Measurements from ENCODE around the gene CARD9.

Gene CARD9

DNA sequence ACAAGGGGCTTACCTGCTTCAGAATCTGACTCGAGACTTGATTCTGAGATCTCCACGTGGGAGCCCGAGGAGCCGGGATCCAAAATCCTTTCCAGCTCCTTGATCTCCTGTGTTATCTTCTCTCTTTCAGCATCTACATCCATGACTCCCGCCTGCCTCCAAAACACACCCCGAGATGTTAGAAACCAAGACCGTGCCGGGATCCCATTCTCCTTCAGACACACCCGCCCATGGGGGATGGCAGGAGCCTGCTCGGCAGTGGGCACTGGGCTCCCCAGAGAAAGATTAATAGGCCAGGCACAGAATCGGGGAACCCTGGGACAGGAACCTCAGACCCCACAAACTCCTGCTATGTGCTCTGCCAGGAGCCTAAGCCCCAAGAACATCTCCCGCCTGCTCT is 24.8 kb upstream of the CARD9 start:
- Histone ChIP-seq H2BK5ac (ENCODE audit: low read depth, low read length, poor library complexity, severe bottlenecking) (no peak overlapping the region), H3K79me1 (replicated peaks; ENCODE audit: low read length, poor library complexity, severe bottlenecking) (peaks cover 41% of the 10 kb centered on the region), H3K27ac (ENCODE audit: low read length, poor library complexity, severe bottlenecking) (no peak overlapping the region), H3K14ac (ENCODE audit: low read length in 2 of 2) (no peak overlapping the region), H2BK15ac (ENCODE audit: low read depth, poor library complexity, severe bottlenecking) (no peak overlapping the region), H3K4me2 (ENCODE audit: low read length, poor library complexity, severe bottlenecking) (no peak overlapping the region), H4K8ac (ENCODE audit: low read length) (no peak overlapping the region), H2BK120ac (ENCODE audit: low read depth, low read length) (no peak overlapping the region), H3K36me3 (ENCODE audit: control insufficient read depth in 1 of 2, insufficient read depth in 2 of 2, low read depth in 1 of 2, low read length in 2 of 2) (peaks cover 53 to 72% of the 10 kb centered on the region in 2 experiments), H3K9me3 (ENCODE audit: control insufficient read depth, low read length) (no peaks in the 10 kb centered on the region), H3K4me3 (ENCODE audit: insufficient read depth in 1 of 2, low read depth in 1 of 2, low read length in 2 of 2) (peak overlapping the region in 1 of 2 experiments; percentile 96), H3K4ac (ENCODE audit: low read depth in 1 of 2, low read length in 2 of 2) (no peak overlapping the region), H2BK12ac (ENCODE audit: low read length in 2 of 2) (no peak overlapping the region), H3K9ac (ENCODE audit: low read length) (peak overlapping the region; percentile 93), H3K27me3 (ENCODE audit: control insufficient read depth in 1 of 2, insufficient read depth in 1 of 2, low read length in 2 of 2) (no peaks in the 10 kb centered on the region), H2AFZ (ENCODE audit: low read depth, low read length) (no peak overlapping the region), H2AK5ac (ENCODE audit: low read length, severe bottlenecking) (no peak overlapping the region), H3K23ac (ENCODE audit: low read length in 2 of 2) (no peak overlapping the region), H3K4me1 (ENCODE audit: control insufficient read depth, insufficient read depth, low read depth, low read length) (peaks cover 18% of the 10 kb centered on the region), H3K18ac (ENCODE audit: low read depth in 1 of 2, low read length in 2 of 2) (no peak overlapping the region), H4K91ac (ENCODE audit: low read length) (no peak overlapping the region)
- 97% methylated on average over 12 of the region's 12 CpGs for WGBS
- DNase-seq = no peak

DNA sequence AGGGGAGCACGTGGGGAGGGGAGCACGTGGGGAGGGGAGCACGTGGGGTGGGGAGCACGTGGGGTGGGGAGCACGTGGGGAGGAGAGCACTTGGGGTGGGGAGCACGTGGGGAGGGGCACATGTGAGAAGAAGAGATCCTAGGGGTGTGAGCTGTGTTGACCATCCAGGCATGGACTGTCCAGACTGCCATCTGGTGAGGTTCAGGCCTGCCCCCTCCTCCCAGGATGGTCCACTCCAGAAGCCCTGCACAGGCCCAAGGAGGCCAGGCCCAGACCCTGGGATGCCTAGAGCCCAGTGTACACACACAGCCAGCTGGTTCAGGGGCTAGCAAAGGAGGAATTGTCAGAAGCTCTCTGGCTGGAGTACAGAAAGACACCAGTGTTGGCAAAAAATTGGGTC is 24.2 kb upstream of the CARD9 start:
- WGBS = 87% methylated on average over 3 of the region's 6 CpGs

DNA sequence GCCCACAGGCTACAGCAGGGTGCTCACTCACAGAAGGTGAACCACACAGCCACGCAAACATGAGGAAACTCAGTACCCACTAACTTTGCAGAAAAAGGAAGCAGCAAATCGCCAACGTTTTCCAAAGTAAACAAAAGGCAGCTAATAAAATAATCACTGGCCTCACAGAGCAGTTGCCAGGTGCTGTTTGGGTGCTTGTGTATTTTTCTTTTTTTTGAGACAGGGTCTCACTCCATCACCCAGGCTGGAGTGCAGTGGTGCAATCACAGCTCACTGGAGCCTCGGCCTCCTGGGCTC is 22.7 kb upstream of the CARD9 start:
- H3K27me3 ChIP-seq (ENCODE audit: control insufficient read depth in 1 of 2, insufficient read depth in 1 of 2, low read length in 2 of 2) = no peaks in the 10 kb centered on the region
- H2AK5ac ChIP-seq (ENCODE audit: low read length, severe bottlenecking) = no peak overlapping the region
- no peak overlapping the region for H3K9ac ChIP-seq (ENCODE audit: low read length)
- peaks cover 18% of the 10 kb centered on the region for H3K4me1 ChIP-seq (ENCODE audit: control insufficient read depth, insufficient read depth, low read depth, low read length)
- H3K36me3 ChIP-seq (ENCODE audit: control insufficient read depth in 1 of 2, insufficient read depth in 2 of 2, low read depth in 1 of 2, low read length in 2 of 2) = peaks cover 61 to 75% of the 10 kb centered on the region in 2 experiments
- H3K79me1 ChIP-seq (replicated peaks; ENCODE audit: low read length, poor library complexity, severe bottlenecking) = peaks cover 59% of the 10 kb centered on the region
- H4K91ac ChIP-seq (ENCODE audit: low read length) = no peak overlapping the region
- no peak overlapping the region for H3K14ac ChIP-seq (ENCODE audit: low read length in 2 of 2)
- 86% methylated on average over 4 of the region's 4 CpGs for WGBS
- H2BK15ac ChIP-seq (ENCODE audit: low read depth, poor library complexity, severe bottlenecking) = no peak overlapping the region
- H2AFZ ChIP-seq (ENCODE audit: low read depth, low read length) = no peak overlapping the region
- no peak for DNase-seq
- H2BK12ac ChIP-seq (ENCODE audit: low read length in 2 of 2) = no peak overlapping the region
- no peak overlapping the region for H3K4me3 ChIP-seq (ENCODE audit: insufficient read depth in 1 of 2, low read depth in 1 of 2, low read length in 2 of 2)
- no peak overlapping the region for H3K18ac ChIP-seq (ENCODE audit: low read depth in 1 of 2, low read length in 2 of 2)
- no peak overlapping the region for H2BK120ac ChIP-seq (ENCODE audit: low read depth, low read length)
- H4K8ac ChIP-seq (ENCODE audit: low read length) = no peak overlapping the region
- no peak overlapping the region for H3K23ac ChIP-seq (ENCODE audit: low read length in 2 of 2)
- no peak overlapping the region for H3K27ac ChIP-seq (ENCODE audit: low read length, poor library complexity, severe bottlenecking)
- no peaks in the 10 kb centered on the region for H3K9me3 ChIP-seq (ENCODE audit: control insufficient read depth, low read length)
- no peak overlapping the region for H3K4me2 ChIP-seq (ENCODE audit: low read length, poor library complexity, severe bottlenecking)
- H3K4ac ChIP-seq (ENCODE audit: low read depth in 1 of 2, low read length in 2 of 2) = no peak overlapping the region
- H2BK5ac ChIP-seq (ENCODE audit: low read depth, low read length, poor library complexity, severe bottlenecking) = no peak overlapping the region

More for the DNA sequence above, 24.2 kb upstream of the CARD9 start:
- Histone ChIP-seq H4K8ac (ENCODE audit: low read length) (no peak overlapping the region), H2BK12ac (ENCODE audit: low read length in 2 of 2) (no peak overlapping the region), H3K36me3 (ENCODE audit: control insufficient read depth in 1 of 2, insufficient read depth in 2 of 2, low read depth in 1 of 2, low read length in 2 of 2) (peaks cover 57 to 76% of the 10 kb centered on the region in 2 experiments), H3K23ac (ENCODE audit: low read length in 2 of 2) (no peak overlapping the region), H3K27me3 (ENCODE audit: control insufficient read depth in 1 of 2, insufficient read depth in 1 of 2, low read length in 2 of 2) (no peaks in the 10 kb centered on the region), H3K79me1 (replicated peaks; ENCODE audit: low read length, poor library complexity, severe bottlenecking) (peaks cover 47% of the 10 kb centered on the region), H3K4ac (ENCODE audit: low read depth in 1 of 2, low read length in 2 of 2) (no peak overlapping the region), H3K14ac (ENCODE audit: low read length in 2 of 2) (no peak overlapping the region), H2BK5ac (ENCODE audit: low read depth, low read length, poor library complexity, severe bottlenecking) (no peak overlapping the region), H3K4me3 (ENCODE audit: insufficient read depth in 1 of 2, low read depth in 1 of 2, low read length in 2 of 2) (no peak overlapping the region), H3K27ac (ENCODE audit: low read length, poor library complexity, severe bottlenecking) (no peak overlapping the region), H3K4me1 (ENCODE audit: control insufficient read depth, insufficient read depth, low read depth, low read length) (peaks cover 18% of the 10 kb centered on the region), H3K9me3 (ENCODE audit: control insufficient read depth, low read length) (no peaks in the 10 kb centered on the region), H4K91ac (ENCODE audit: low read length) (no peak overlapping the region), H3K9ac (ENCODE audit: low read length) (no peak overlapping the region), H2BK15ac (ENCODE audit: low read depth, poor library complexity, severe bottlenecking) (no peak overlapping the region), H2AFZ (ENCODE audit: low read depth, low read length) (no peak overlapping the region), H3K4me2 (ENCODE audit: low read length, poor library complexity, severe bottlenecking) (no peak overlapping the region), H2BK120ac (ENCODE audit: low read depth, low read length) (no peak overlapping the region), H3K18ac (ENCODE audit: low read depth in 1 of 2, low read length in 2 of 2) (no peak overlapping the region), H2AK5ac (ENCODE audit: low read length, severe bottlenecking) (no peak overlapping the region)
- no peak for DNase-seq

DNA sequence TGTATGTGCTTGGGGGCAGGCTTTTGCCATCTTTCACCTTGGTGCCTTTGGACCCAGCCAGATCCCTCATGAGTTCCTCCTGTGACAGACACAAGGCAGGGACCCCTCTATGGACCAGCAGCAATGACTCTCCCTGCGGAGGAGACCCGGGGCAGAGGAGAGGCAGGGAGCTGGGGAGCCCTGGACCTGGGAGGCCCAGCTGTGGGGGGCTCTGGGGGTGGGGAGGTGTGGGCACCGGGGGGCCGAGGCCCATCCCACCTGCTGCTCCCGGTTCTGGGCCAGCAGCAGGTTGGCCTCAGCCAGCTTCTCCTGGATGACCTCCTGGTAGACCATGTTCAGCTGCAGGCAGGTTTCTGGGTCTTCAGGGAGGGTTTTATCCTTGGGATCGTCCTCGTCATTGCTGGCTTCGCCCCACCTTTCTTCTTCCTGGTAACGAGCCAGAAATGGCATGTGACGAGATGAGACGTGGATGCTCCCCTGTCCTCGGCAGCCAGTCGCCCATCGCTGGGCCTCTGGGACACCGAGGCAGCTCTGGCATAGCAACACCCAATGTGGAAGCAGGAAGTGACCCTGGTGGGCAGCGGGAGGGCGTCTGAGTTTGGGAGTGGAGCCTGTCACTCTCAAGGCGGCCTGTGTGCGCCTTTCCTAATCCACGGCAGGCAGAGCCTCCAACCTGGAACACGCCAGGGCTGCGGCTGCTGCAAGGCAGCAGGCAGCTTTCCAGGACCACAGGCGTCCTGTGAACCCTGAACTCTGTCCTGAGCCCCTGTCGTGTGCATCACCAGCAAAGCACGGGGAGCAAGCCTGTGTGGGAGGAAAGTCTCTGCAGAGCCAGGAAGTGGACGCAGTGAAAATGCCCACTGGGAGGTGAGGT is 22.1 kb upstream of the CARD9 start:
- no peak overlapping the region for H3K23ac ChIP-seq (ENCODE audit: low read length in 2 of 2)
- H3K36me3 ChIP-seq (ENCODE audit: control insufficient read depth in 1 of 2, insufficient read depth in 2 of 2, low read depth in 1 of 2, low read length in 2 of 2) = peaks cover 64 to 74% of the 10 kb centered on the region in 2 experiments
- DNase-seq = no peak
- no peak overlapping the region for H2AK5ac ChIP-seq (ENCODE audit: low read length, severe bottlenecking)
- no peak overlapping the region for H2BK12ac ChIP-seq (ENCODE audit: low read length in 2 of 2)
- H3K4me3 ChIP-seq (ENCODE audit: insufficient read depth in 1 of 2, low read depth in 1 of 2, low read length in 2 of 2) = no peak overlapping the region
- H2BK5ac ChIP-seq (ENCODE audit: low read depth, low read length, poor library complexity, severe bottlenecking) = no peak overlapping the region
- H3K14ac ChIP-seq (ENCODE audit: low read length in 2 of 2) = no peak overlapping the region
- WGBS = 96% methylated on average over 26 of the region's 26 CpGs
- no peaks in the 10 kb centered on the region for H3K27me3 ChIP-seq (ENCODE audit: control insufficient read depth in 1 of 2, insufficient read depth in 1 of 2, low read length in 2 of 2)
- no peak overlapping the region for H4K91ac ChIP-seq (ENCODE audit: low read length)
- H2AFZ ChIP-seq (ENCODE audit: low read depth, low read length) = no peak overlapping the region
- H2BK15ac ChIP-seq (ENCODE audit: low read depth, poor library complexity, severe bottlenecking) = no peak overlapping the region
- no peak overlapping the region for H2BK120ac ChIP-seq (ENCODE audit: low read depth, low read length)
- H4K8ac ChIP-seq (ENCODE audit: low read length) = no peak overlapping the region
- H3K27ac ChIP-seq (ENCODE audit: low read length, poor library complexity, severe bottlenecking) = no peak overlapping the region
- no peak overlapping the region for H3K4me2 ChIP-seq (ENCODE audit: low read length, poor library complexity, severe bottlenecking)
- H3K18ac ChIP-seq (ENCODE audit: low read depth in 1 of 2, low read length in 2 of 2) = no peak overlapping the region
- H3K9ac ChIP-seq (ENCODE audit: low read length) = peak overlapping the region; percentile 73
- H3K9me3 ChIP-seq (ENCODE audit: control insufficient read depth, low read length) = no peaks in the 10 kb centered on the region
- no peak overlapping the region for H3K4ac ChIP-seq (ENCODE audit: low read depth in 1 of 2, low read length in 2 of 2)
- H3K79me1 ChIP-seq (replicated peaks; ENCODE audit: low read length, poor library complexity, severe bottlenecking) = peaks cover 59% of the 10 kb centered on the region
- peaks cover 17% of the 10 kb centered on the region for H3K4me1 ChIP-seq (ENCODE audit: control insufficient read depth, insufficient read depth, low read depth, low read length)
